CD4-positive, alpha-beta T cell treated with Interleukin-4 for 4 hours (primary cell): ENCODE results near the gene HTT.
"Not testable (repeated sequence)": the region's sequence is repeated elsewhere in the genome, so short reads cannot be mapped to it uniquely, and the experiment has no call there.

Experiments used
- DNase-seq: peaks from one replicate; pipeline ENCODE4 v3.0.0-alpha.2; 2020

The HTT gene

GRCh38 chr4:3046623-3047022 is 27.9 kb upstream of the HTT start:
- no peak for DNase-seq

- DNase-seq = peak; percentile 67
Measured at GRCh38 chr4:3047464-3048286, 26.8 kb upstream of the HTT start.

GRCh38 chr4:3051141-3051897 is 23.2 kb upstream of the HTT start:
- not testable (repeated sequence) for DNase-seq

- no peak for DNase-seq
Measured at GRCh38 chr4:3054169-3054759, 20.2 kb upstream of the HTT start.

GRCh38 chr4:3059943-3060342 is 14.5 kb upstream of the HTT start:
- DNase-seq = no peak

- no peak for DNase-seq
Measured at GRCh38 chr4:3060946-3061345, 13.5 kb upstream of the HTT start.

GRCh38 chr4:3062471-3062870 is 12.0 kb upstream of the HTT start:
- no peak for DNase-seq

- DNase-seq = no peak
Measured at GRCh38 chr4:3065551-3065950, 8.9 kb upstream of the HTT start.

GRCh38 chr4:3066836-3067400 is 7.6 kb upstream of the HTT start:
- DNase-seq = no peak

GRCh38 chr4:3067473-3068001 is 6.9 kb upstream of the HTT start:
- DNase-seq = no peak

- DNase-seq = no peak
Measured at GRCh38 chr4:3069661-3070199, 4.8 kb upstream of the HTT start.

GRCh38 chr4:3070709-3071500 is 3.6 kb upstream of the HTT start:
- DNase-seq = no peak

GRCh38 chr4:3071811-3072210 is 2.7 kb upstream of the HTT start:
- no peak for DNase-seq

- no peak for DNase-seq
Measured at GRCh38 chr4:3073158-3074077, 1.1 kb upstream of the HTT start.

- DNase-seq = peak; percentile 14
Measured at GRCh38 chr4:3074846-3075651, 568 bp downstream of the HTT start.

GRCh38 chr4:3075652-3075981 is 1.1 kb downstream of the HTT start:
- DNase-seq = no peak

GRCh38 chr4:3077796-3078195 is 3.3 kb downstream of the HTT start:
- DNase-seq = no peak

- DNase-seq = no peak
Measured at GRCh38 chr4:3079694-3080123, 5.2 kb downstream of the HTT start.

GRCh38 chr4:3082925-3083515 is 8.5 kb downstream of the HTT start:
- DNase-seq = no peak

- DNase-seq = no peak
Measured at GRCh38 chr4:3083732-3084131, 9.3 kb downstream of the HTT start.
